ENCODE data around the gene CATSPER1. TPM values are rescaled to one million over a fixed set of nuclear protein-coding genes. Genes with fewer than 3 reads are reported as not detected.

The CATSPER1 gene
- total RNA-seq, 1 experiment from 2014 or later = 0.15 TPM

- no peaks in the 10 kb centered on the region for H3K9me3 ChIP-seq (ENCODE audit: control insufficient read depth, insufficient read depth, low read depth, low read length)
- in situ Hi-C loops (cut with HindIII; ENCODE audit: low pct_unique_long_range_greater_than_20kb, low sequenced_read_pairs) = no loop called here
- no peaks in the 10 kb centered on the region for H3K4me1 ChIP-seq (ENCODE audit: control insufficient read depth, insufficient read depth, low read length)
- H3K4me3 ChIP-seq (ENCODE audit: low read depth in 2 of 2, low read length in 2 of 2) = no peak overlapping the region
- ChIA-PET POLR2A (no interaction called here), CTCF (interaction anchor here (0.6 kb wide), 2 partner anchors 93 to 97 kb away, joined by 3 read pairs; partner anchors contain the start of gene FIBP)
- peak; percentile 7 for ATAC-seq
- peaks cover 2% of the 10 kb centered on the region; the same call in 1 of the 2 replicates for H3K36me3 ChIP-seq (ENCODE audit: control insufficient read depth, insufficient read depth, low read length)
- no TSS peak for BruUV-seq (replicated peaks)
- no peaks in the 10 kb centered on the region for H3K27me3 ChIP-seq (ENCODE audit: control insufficient read depth, insufficient read depth, low read length)
- no peak for DNase-seq (ENCODE audit: low read depth, low spot score)
- TF ChIP-seq REST (IDR thresholded peaks at IDR 0.05; ENCODE audit: insufficient read depth in 1 of 2, low read depth in 2 of 2, low read length in 1 of 2) = no peak
- TF ChIP-seq CTCF (IDR thresholded peaks at IDR 0.05) = no peak
- no peak for TF ChIP-seq POLR2AphosphoS5 (IDR thresholded peaks at IDR 0.05; ENCODE audit: low read depth, low read length)
- no peak for TF ChIP-seq SIN3A (IDR thresholded peaks at IDR 0.05; ENCODE audit: borderline replicate concordance, insufficient read depth, low read depth, low read length)
- no peak for TF ChIP-seq TCF7L2 (IDR thresholded peaks at IDR 0.05; ENCODE audit: low read depth, low read length)
- H3K27ac ChIP-seq (ENCODE audit: low read length) = no peak overlapping the region
- intact Hi-C loops (cut with micrococcal nuclease; ENCODE audit: unreplicated experiment) = no loop called here
These were observed 45.1 kb downstream of the CATSPER1 start for GRCh38 chr11:65981101-65981740.

GRCh38 chr11:65979261-65979759, 47.0 kb downstream of the CATSPER1 start:
- ATAC-seq (0 out of 2 replicates have a peak, but pooled peaks have one; percentile 2), DNase-seq (ENCODE audit: low read depth, low spot score) (no peak)
- CTCF ChIA-PET = interaction anchor here (0.6 to 1.0 kb wide), 2 partner anchors 91 to 95 kb away, joined by 3 to 6 read pairs; partner anchors contain the start of gene FIBP
- Histone ChIP-seq H3K4me3 (ENCODE audit: low read depth in 2 of 2, low read length in 2 of 2) (no peak overlapping the region), H3K36me3 (ENCODE audit: control insufficient read depth, insufficient read depth, low read length) (peaks cover 2% of the 10 kb centered on the region; the same call in 1 of the 2 replicates), H3K9me3 (ENCODE audit: control insufficient read depth, insufficient read depth, low read depth, low read length) (no peaks in the 10 kb centered on the region), H3K27me3 (ENCODE audit: control insufficient read depth, insufficient read depth, low read length) (no peaks in the 10 kb centered on the region), H3K27ac (ENCODE audit: low read length) (no peak overlapping the region), H3K4me1 (ENCODE audit: control insufficient read depth, insufficient read depth, low read length) (no peaks in the 10 kb centered on the region)
- TF ChIP-seq SIN3A (IDR thresholded peaks at IDR 0.05; ENCODE audit: borderline replicate concordance, insufficient read depth, low read depth, low read length) (no peak), TCF7L2 (IDR thresholded peaks at IDR 0.05; ENCODE audit: low read depth, low read length) (no peak), REST (IDR thresholded peaks at IDR 0.05; ENCODE audit: insufficient read depth in 1 of 2, low read depth in 2 of 2, low read length in 1 of 2) (no peak), POLR2AphosphoS5 (IDR thresholded peaks at IDR 0.05; ENCODE audit: low read depth, low read length) (no peak), CTCF (IDR thresholded peaks at IDR 0.05) (no peak)
- intact Hi-C loops (cut with micrococcal nuclease; ENCODE audit: unreplicated experiment) = no loop called here
- in situ Hi-C loops (cut with HindIII; ENCODE audit: low pct_unique_long_range_greater_than_20kb, low sequenced_read_pairs) = no loop called here
- BruUV-seq (replicated peaks) = TSS peak; percentile 42
- POLR2A ChIA-PET = interaction anchor here (0.6 kb wide), 1 partner anchor 15 kb away, joined by 4 read pairs; no protein-coding TSS in a partner anchor

All from Panc1 (cell line).